Right atrium auricular region (tissue), 2 donors: ENCODE measurements around the gene CASKIN2. TPM values are rescaled to one million over a fixed set of nuclear protein-coding genes. Genes with fewer than 3 reads are reported as not detected.

Source experiments
- DNase-seq: peaks from one replicate; pipeline ENCODE4 v3.0.0-alpha.2; 2019; ENCODE audit warnings: low spot score
- H3K27ac ChIP-seq, 2 donors: fragments of 200-600 bp; sonication (generic); 1 replicate in 1 of 2; 2 replicates in 1 of 2; pipeline ENCODE4 v1.5.1; 2016 to 2019
- H3K27me3 ChIP-seq, 2 donors: fragments of 200-600 bp; sonication (generic); one replicate each; pipeline versions ENCODE4 v1.5.1 to v1.6.0; 2017 to 2019
- H3K36me3 ChIP-seq: fragments of 200-600 bp; sonication (generic); one replicate; pipeline ENCODE4 v1.5.1; 2016
- H3K4me1 ChIP-seq, 2 donors: fragments of 200-600 bp; sonication (generic); one replicate each; pipeline versions ENCODE4 v1.5.1 to v1.6.0; 2017 to 2019
- H3K4me3 ChIP-seq, 2 donors: fragments of 200-600 bp; sonication (generic); 1 replicate in 1 of 2; 2 replicates in 1 of 2; pipeline ENCODE4 v1.5.1; 2017 to 2019; ENCODE audit warnings: mild to moderate bottlenecking in 1 of 2, moderate library complexity in 1 of 2
- H3K9me3 ChIP-seq, 2 donors: fragments of 200-600 bp; sonication (generic); one replicate each; pipeline ENCODE4 v1.5.1; 2019
- CTCF ChIP-seq, 2 donors: fragments of 200-600 bp; sonication (generic); IDR thresholded peaks; one replicate each; pipeline ENCODE4 v1.5.1; 2019; ENCODE audit warnings: antibody characterized with exemption in 2 of 2
- total RNA-seq, 2 donors: library from RNA; depleted of rRNA; stranded (reverse); fragments of >200 nt; gene quantifications; one replicate each; pipeline ENCODE4 v1.1.0, GENCODE V29; 2016

The CASKIN2 gene
- total RNA-seq, 2 donors from 2014 or later, result 18.3 to 28.7 TPM

- no peak overlapping the region for H3K27ac ChIP-seq
- DNase-seq, result no peak
- TF ChIP-seq CTCF (IDR thresholded peaks at IDR 0.05), result no peak
- no peak overlapping the region for H3K4me3 ChIP-seq
- peaks cover 0 to 9% of the 10 kb centered on the region in 2 donors for H3K4me1 ChIP-seq
- no peaks in the 10 kb centered on the region for H3K27me3 ChIP-seq
- H3K36me3 ChIP-seq, result no peaks in the 10 kb centered on the region
- H3K9me3 ChIP-seq, result no peaks in the 10 kb centered on the region
Measured at GRCh38 chr17:75548813-75549212, 33.5 kb upstream of the CASKIN2 start.

- Histone ChIP-seq H3K27ac (no peak overlapping the region), H3K9me3 (no peaks in the 10 kb centered on the region), H3K4me3 (no peak overlapping the region), H3K36me3 (no peaks in the 10 kb centered on the region), H3K27me3 (no peaks in the 10 kb centered on the region), H3K4me1 (no peaks in the 10 kb centered on the region)
- no peak for DNase-seq
- no peak for TF ChIP-seq CTCF (IDR thresholded peaks at IDR 0.05)
Measured at GRCh38 chr17:75547091-75547490, 31.8 kb upstream of the CASKIN2 start.

DNA sequence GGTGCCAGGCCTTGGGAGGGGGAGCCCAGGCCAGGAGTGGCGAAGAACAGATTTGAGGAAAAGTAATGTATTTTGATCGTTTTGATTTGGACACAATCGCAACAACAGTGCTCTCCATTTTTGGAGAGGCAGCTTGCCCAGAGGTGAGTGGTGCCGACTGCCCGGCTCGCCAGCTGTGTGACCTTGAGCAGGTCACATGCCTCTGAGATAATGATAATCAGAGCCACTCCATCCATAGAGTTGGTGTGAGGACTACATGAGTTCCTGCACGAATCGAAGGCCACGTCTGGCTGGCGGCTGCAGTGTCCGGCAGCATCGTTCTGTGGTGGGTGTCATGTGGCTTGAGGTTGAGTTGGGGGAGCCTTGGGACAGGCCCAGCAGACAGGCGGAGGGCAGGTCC, 30.8 kb upstream of the CASKIN2 start:
- no peak overlapping the region for H3K4me3 ChIP-seq
- H3K9me3 ChIP-seq, result no peaks in the 10 kb centered on the region
- H3K4me1 ChIP-seq, result no peaks in the 10 kb centered on the region
- no peak for TF ChIP-seq CTCF (IDR thresholded peaks at IDR 0.05)
- H3K27ac ChIP-seq, result no peak overlapping the region
- H3K36me3 ChIP-seq, result no peaks in the 10 kb centered on the region
- DNase-seq, result no peak
- H3K27me3 ChIP-seq, result no peaks in the 10 kb centered on the region

DNA sequence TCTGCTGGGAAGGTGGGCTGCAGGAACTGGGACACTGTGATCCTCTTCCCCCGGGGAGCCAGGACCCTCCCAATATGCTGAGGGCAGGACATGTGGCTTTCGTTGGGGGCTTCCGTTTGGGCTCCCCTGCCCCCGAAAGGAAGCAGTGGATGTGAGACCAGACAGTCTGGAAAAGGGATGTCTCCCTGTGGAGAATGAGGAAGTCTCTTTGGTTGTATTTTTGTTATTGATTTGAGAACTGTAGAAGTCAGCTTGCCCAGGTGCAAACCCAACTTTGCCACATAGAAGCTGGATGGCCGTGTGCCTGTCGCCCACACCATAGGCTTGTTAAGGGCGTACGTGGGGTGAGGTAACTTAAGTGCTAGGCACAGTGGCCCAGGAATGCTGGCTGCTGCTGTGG, 28.9 kb upstream of the CASKIN2 start:
- no peak for TF ChIP-seq CTCF (IDR thresholded peaks at IDR 0.05)
- no peak for DNase-seq
- H3K36me3 ChIP-seq, result no peaks in the 10 kb centered on the region
- H3K9me3 ChIP-seq, result no peaks in the 10 kb centered on the region
- H3K4me1 ChIP-seq, result no peaks in the 10 kb centered on the region
- H3K27ac ChIP-seq, result no peak overlapping the region
- H3K27me3 ChIP-seq, result no peaks in the 10 kb centered on the region
- no peak overlapping the region for H3K4me3 ChIP-seq

GRCh38 chr17:75542728-75543336, 27.5 kb upstream of the CASKIN2 start:
- TF ChIP-seq CTCF (IDR thresholded peaks at IDR 0.05), result no peak
- Histone ChIP-seq H3K4me1 (no peaks in the 10 kb centered on the region), H3K4me3 (no peak overlapping the region), H3K27ac (no peak overlapping the region), H3K27me3 (no peaks in the 10 kb centered on the region), H3K36me3 (no peaks in the 10 kb centered on the region), H3K9me3 (no peaks in the 10 kb centered on the region)
- no peak for DNase-seq

DNA sequence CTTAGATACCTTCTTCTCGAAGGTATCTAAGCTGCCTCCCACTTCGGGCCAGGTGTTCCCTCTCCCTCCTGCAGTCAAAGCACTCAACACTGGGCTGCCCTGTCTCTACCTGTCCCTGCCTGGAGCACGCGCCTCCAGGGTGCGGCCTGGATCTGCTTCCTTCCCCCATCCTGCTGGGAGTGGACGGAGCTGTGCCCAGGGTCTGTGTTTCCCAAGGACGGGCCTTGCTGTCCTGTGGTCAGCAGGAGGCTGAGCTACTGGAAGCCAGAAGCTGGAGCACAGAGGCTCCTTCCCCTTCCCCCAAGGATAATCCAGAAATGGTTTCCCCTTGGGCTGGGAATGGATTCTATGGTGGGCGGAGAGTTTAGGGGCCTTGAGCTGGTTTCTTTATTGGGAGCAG, 26.9 kb upstream of the CASKIN2 start:
- Histone ChIP-seq H3K36me3 (no peaks in the 10 kb centered on the region), H3K4me1 (no peaks in the 10 kb centered on the region), H3K27ac (no peak overlapping the region), H3K27me3 (no peaks in the 10 kb centered on the region), H3K9me3 (no peaks in the 10 kb centered on the region), H3K4me3 (no peak overlapping the region)
- no peak for TF ChIP-seq CTCF (IDR thresholded peaks at IDR 0.05)
- no peak for DNase-seq
